CD4-positive, alpha-beta T cell treated with Interleukin-6 for 4 hours (primary cell): ENCODE data around the gene RESP18.
A peak's percentile ranks its signal among the peaks of the same experiment; 100 is the strongest.
"Not testable (repeated sequence)": the region's sequence is repeated elsewhere in the genome, so short reads cannot be mapped to it uniquely, and the experiment has no call there.

Experiments
- DNase-seq: peaks from one replicate; pipeline ENCODE4 v3.0.0-alpha.2; 2020; ENCODE audit warnings: mixed read lengths

RESP18 gene

DNA sequence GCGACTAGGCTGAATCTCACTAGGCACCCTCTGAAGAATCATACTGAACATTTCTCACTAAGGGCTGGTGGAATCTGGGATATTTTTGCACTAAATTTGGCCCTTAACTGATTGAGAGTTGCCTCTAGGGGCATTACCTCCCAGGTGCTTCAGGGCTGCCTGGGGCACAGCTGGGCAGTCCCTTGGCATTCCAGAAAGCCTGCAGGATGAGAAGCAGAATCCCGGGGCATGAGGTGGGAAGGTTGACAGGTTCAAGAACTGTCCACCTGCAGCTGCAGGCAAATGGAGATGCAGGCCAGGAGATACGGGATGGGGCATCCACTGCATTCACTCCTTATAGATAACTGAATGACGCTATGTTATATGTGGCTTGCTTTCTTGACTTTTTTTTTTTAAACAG, 7.4 kb downstream of the RESP18 start:
- DNase-seq, result no peak

DNA sequence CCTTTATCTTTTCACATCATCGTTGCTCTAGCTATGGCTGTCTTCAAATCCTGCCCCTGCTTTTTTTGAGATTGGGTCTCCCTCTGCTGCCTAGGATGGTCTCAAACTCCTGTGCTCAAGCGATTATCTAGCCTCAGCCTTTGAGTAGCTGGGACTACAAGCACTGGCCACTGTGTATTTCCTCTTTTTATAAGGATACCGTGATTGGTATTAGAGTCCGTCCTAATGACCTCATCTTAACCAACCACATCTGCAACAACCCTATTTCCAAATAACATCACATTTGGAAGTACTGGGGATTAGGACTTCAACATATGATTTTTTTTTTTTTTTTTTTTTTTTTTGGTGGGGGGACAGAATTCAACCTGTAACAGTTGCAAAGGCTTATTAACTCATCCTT, 9.1 kb downstream of the RESP18 start:
- DNase-seq, result no peak

DNA sequence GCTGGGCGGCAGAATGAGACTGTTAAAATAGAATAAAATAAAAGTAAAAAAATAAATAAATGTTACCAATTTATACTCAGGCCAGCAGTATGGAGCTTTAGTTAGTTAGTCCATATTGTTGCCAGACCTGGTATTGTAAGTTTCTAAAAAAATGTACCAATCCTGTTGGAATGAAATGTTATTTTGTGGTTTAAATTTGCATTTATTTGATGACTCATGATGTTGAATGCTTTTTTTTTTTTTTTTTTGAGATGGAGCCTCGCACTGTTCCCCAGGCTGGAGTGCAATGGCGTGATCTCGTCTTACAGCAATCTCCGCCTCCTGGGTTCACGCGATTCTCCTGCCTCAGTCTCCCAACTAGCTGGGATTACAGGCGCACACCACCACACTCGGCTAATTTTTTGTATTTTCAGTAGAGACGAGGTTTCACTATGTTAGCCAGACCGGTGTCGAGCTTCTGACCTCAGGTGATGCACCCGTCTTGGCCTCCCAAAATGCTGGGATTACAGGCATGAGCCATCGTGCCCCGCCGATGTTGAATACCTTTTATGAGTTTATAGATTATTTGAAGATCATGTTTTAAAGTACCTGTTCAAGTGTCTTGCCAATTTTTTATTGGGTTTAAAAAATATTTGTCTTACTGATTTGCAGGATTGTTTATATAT, 17.6 kb downstream of the RESP18 start:
- DNase-seq, result no peak

DNA sequence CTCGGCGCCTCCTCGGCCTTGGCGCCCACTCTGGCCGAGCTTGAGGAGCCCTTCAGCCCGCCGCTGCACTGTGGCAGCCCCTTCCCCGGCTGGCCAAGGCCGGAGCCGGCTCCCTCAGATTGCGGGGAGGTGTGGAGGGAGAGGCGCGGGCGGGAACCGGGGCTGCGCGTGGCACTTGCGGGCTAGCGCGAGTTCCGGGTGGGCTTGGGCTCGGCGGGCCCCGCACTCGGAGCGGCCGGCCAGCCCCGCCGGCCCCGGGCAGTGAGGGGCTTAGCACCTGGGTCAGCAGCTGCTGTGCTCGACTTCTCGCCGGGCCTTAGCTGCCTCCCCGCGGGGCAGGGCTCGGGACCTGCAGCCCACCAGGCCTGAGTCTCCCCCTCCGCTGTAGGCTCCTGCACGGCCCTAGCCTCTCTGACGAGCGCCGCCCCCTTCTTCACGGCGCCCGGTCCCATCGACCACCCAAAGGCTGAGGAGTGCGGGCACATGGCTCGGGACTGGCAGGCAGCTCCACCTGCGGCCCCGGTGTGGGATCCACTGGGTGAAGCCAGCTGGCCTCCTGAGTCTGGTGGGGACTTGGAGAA, 19.8 kb downstream of the RESP18 start:
- not testable (repeated sequence) for DNase-seq

DNA sequence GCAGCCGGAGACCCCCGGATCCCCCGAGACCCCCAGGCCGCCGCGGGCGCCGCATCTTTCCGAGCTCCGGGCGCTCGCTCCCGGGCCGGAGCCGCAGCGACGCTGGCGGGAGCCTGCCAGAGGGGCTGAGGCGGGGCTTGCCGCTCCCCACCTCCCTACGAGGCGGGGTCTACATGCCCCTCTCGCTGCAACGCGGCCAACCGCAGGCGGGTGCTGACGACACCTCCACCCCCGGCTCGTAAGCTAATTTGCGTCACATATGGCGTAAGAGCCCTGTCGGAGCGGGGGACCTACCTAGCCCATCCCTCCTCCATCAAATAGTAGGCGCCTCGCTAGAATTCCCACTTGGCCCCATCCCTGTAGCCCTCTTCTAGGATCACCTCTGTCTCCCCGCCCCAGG, 23.3 kb downstream of the RESP18 start, which contains the start of gene PTPRN:
TSS of gene PTPRN (minus strand) at position 124 of the 400 bp plus-strand sequence. CDS start at position 55, 69 bp downstream.
- DNase-seq, result no peak

DNA sequence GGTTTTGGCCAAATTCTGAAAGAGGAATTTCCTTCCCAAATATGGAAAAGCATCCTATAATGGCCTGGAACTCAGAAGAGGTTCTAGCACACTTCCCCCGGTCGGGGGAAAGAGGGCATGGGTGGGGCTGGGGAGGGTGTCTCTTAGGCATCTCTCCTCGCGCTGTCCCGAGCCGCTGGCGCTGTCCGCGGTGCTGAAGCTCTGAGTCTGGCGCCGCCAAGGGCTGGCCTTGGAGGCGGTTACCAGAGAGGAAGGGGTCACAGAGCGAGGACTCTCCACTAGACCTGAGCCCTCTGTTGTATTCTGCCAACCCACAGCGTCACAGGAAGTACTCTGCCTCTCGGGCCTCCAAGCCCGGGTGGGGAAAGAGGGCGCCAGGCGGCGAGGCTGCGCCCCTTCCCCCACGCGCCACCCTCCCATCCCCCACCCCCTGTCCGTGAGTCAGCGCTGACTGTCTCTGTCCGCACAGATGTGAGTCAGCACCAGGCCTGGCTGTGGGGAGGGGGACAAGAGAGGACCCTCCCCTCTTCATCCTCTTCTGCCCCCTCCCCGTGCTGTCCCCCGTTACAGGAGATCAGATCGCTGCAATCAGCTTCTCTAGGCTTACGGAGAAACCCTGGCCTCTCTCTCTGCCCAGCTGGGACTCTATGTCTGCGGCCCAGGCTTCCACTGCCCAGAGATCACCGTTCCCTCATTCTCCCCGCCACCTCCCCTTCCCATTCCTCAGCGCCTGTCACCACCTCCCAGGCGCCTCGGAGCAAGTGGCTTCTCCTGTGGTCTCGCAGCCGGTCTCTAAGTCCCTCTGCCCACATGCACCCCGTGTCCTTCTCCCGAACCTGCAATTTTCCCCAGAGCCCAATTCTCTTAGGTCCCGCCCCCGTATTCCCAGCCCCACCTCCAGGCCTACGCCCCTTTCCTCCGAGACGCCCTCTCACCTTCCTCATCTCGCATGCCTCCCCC, 24.1 kb downstream of the RESP18 start:
- peak; percentile 69 for DNase-seq

DNA sequence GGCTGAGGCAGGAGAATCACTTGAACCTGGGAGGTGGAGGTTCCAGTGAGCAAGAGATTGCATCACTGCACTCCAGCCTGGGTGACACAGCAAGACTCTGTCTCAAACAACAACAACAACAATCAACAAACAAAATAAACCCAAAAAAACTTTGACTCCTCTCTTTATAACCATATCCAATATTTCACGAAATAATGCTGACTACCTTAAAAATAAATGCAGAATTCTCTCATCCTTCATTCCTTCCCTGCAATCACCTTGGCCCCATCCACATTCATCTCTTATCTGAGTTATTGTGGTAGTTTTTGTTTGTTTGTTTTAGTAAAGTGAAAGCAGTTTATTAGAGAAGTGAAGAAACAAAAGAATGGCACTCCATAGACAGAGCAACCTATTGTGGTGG, 26.5 kb downstream of the RESP18 start:
- DNase-seq, result no peak

DNA sequence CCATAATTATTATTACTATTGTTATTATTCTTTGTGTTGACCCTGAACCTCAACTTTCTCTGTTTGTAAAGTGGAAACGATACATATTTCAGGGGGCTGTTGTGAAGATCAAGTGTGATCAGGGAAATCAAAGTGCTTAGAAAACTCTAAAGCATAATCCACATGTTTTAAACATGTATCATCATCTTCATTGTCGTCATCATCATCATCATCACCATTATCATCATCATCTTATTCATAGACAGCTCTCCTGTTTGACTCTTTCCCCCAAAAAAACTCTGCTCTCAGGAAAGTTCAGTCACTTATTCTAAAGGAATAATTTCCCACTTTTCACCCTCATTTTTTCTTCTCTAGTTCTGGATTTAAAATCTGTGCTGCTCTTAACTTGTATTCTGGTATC, 28.3 kb downstream of the RESP18 start:
- no peak for DNase-seq

DNA sequence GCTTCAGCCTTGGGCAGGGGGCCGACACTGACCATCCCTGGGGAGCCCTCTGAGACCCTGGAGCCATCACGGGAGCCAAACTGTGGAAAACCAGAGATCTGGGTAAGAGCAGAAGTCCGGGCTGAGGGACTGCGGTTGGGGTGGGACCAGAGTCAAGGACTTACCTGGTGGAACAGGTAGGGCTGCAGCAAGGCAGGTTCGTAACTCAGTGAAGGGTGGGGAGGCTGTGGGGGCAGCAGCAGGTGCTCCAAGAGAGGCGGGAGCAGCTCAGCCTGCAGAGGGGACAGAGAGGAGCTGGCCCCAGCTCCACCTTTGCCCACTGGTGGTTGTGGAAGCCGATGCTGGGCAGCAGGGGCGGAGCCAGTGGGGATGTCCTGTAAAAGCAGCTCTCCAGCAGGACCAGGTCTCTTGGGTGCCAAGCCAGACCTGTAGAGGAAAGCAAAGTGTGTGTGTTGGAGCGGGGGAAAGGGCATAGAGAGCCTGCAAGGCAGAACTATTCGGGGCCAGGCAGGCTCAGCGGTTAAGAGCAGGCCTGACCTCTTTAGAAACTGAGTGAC, 30.1 kb downstream of the RESP18 start:
- DNase-seq, result no peak

DNA sequence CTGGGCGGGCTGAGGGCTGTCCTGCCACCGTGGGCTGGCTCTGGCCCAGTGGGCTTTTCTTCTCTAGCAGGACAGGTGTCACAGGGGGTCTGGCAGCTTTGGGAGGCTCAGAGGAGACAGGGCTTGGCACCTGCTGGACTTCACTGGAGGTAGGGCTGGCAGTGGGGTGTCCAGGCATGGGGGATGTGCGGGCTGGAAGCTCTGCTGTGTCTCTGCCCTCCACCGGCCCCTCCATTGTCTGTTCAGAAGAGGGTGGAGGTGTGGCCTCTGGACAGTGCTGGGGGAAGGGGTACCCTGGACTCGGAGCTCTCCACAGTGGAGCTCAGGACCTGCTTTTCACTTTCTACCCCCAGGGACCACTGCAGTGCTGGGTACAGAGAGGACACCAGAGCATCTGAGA, 32.5 kb downstream of the RESP18 start:
- DNase-seq, result no peak

DNA sequence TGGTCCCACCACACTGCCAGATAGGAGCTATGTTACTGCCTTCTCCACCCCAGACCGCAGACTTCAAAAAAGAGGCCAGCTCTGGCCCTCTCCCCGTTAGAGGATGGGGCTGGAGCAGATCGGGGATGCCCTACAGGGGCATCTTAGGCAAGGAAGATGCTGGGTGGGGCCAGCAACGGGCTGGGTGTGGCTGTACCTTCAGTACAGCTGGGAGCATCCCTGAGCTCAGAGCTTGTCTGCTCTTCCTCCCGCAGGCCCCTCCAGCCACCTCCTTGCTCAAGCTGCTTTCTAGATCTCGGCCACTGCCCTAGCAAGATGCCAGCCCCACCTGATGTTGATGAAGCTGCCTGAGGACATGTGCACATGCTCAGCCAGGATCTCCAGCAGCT, 33.2 kb downstream of the RESP18 start:
- no peak for DNase-seq

DNA sequence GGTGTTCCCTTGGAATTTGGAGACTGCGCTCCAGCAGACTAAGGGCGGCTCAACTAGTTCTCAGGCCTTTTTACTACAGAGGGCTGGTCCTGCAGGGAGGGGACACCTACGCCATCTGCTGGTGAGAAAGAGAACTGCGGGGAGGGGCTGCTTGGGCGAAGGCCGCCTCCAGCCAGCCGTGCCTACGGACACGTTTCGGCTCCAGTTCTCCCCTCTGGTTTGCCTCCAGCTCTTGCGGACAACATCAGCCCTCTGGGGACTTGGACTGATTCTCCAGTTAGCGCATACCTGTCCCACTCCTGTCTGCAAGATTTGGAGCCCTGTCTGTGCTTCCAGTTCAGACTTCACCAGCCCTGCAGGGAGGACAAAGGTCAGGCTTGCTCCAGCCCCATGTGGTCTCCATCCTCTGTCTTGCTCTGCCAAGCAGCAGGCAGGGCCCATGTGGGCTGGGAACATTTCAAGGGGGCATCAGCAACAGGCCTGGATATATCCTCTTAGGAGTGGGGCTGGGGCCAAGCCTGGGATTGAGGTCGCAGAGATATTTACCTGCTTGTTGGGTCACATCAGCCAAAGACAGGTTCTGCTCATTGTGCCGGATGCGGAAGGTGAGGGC, 33.7 kb downstream of the RESP18 start:
- peak; percentile 88 for DNase-seq

DNA sequence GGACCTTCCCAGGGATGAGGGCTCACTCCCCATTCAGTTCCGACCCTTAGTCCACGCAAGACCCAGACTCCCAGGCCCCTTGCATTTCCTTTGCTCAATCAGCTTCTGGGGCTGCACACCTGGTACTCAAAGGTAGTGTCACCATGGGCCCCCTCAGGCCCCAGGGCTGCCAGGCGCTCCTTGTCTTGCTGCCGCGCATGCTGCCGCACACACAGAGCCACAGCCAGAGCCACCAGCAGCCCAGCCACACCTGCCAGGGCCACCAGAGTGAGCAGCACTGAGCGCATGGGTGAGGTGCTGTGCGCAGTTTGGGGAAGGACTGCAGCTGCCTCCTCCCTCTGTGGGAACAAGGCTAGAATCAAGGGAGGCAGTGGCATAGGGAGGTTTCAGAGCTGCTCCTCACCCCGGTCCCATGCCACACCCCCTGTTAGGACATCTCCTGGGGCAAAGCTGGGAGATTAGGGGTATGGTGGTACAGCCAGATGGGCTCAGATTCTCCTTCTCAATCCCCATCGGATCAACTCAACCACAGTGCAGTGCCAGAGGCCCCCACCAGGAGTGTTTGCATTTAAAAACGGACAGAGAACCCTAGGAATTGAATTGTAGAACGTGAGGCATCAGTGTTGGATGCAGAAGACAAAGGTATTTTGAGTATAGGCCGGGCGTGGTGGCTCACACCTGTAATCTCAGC, 34.6 kb downstream of the RESP18 start:
- no peak for DNase-seq

DNA sequence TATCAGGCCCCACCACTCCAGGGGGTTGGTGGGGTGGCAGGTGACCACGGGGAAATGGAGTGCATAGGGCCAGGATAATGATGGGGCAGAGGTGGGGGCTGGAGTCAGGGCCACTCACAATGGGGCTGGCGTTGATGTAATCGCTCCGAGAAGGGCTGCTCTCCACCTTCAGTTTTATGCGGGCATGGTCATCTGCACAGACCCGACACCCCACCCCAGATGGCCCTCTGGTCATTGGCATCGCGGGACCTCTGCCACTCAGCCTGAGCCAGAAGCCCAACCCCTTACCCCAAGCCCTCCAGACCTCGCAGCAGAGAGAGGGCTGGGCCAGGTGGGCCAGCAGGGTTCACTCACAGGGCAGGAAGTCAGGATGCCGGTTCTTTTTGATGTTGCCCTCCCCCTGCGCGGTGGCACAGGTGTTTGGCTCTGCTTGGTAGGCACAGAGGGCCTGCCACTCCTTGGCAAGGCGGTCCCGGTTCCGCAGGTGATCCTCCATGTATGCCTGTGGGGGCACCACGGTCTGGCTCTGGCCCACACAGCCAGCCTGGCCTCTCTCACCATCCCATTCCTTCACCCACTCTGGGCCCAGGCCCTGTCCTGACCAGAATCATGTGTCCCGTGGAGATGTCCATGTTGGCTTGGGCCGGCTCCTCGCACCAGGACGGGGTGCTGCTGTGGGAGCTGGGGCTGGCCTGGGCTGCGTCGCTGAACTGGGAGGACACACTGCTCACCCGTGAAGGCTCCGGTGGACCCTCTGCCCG, 35.7 kb downstream of the RESP18 start:
- peak; percentile 27 for DNase-seq

DNA sequence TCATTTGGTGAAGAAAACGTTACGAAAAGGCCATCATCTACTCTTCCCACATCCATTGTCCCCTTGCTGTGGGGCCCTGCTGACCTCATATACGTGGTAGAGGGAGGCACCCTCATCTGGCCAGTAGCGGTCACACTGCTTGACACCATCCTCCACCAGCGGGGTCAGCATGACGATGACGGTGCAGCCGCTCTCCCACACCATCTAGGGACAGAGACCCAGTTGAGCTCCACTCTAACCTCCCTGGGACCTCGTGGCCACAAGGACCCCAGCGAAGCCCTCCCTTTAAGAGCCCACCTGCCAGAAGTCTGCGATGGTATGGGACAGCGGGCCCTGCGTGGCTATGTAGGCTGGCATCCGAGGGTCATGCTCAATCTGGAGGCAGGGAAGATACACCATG, 36.4 kb downstream of the RESP18 start:
- no peak for DNase-seq

DNA sequence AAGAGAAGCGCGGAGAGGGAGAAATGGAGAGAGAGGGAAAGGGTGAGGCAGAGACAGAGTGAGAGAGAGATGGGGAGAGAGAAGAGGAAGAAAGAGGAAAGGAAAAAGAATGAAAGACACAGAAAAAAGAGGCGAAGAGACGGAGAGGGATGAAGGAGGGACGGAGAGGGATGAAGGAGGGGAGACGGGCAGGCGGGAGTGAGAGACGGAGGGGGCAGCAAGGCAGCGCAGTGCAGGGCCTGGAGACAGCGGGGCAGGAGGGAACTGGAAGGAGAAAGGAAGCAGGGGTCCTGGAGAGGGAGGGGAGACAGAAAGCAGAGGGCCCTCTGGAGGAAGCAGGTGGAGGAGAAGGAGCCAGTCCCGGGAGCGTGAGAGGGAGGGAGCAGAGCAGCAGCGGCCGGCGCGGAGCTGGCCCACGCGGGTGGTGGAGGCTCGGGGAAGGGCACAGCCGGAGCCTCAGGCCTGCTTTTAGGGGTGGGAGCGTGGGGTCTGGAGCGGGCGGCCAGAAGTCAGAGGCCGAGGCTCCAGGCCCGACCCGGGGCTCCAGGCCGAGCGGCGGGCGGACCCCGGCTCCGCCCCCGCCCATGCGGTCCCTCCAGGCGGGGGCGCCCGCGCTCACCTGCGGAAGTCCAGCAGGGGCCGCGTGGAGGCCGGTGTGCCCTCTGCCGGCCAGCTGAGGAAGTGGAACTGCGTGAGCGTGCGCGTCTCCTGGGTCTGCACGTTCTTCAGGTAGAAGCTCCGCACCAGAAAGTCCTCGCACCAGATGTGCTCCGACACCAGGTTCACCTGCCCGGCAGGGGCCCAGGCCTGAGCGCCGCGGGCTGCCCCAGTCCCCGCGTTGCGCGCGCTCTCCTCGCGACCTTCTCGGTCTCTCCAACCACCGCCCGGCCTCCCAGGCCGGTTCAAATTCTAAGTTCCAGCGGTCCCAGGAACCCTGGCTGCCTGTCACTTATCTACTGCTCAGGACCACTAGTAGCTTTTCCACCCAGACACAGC, 37.9 kb downstream of the RESP18 start:
- peak; percentile 93 for DNase-seq

DNA sequence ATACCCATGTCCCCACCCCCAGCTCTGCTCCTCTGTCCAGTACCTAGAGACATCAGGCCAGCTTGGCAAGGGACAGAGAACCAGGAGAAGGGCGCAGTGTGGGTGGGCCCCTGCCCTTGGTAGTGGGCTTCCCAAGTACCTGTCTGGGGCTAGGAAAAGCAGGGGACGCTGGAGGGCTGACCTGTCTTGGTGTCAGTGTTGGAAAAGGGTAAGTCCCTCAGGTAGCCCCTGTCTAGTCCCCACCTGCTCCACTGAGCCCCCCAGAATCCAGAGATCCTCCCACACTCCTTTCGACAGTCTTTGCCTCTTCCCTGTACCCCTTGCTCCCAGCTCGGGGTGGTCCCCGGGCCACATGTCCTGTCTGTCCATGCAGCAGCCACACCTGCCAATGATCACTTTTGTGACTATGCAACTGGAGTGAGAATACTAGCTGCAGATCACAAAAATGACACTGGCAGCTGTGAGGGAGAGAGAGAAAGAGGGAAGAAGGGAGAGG, 38.8 kb downstream of the RESP18 start:
- DNase-seq, result no peak

DNA sequence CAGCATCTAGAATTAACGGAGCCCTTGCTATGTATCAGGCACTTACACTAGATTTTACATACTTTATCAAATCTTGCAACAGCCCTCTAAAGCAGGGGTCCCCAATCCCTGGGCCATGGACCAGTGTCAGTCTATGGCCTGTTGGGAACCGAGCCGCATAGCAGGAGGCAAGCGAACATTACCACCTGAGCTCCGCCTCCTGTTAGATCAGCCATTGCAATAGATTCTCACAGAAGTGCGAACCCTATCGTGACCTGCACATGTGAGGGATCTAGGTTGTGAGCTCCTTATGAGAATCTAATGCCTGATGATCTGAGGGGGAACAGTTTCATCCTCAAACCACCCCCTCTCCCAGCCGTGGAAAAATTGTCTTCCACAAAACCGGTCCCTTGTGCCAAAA, 39.9 kb downstream of the RESP18 start:
- no peak for DNase-seq

DNA sequence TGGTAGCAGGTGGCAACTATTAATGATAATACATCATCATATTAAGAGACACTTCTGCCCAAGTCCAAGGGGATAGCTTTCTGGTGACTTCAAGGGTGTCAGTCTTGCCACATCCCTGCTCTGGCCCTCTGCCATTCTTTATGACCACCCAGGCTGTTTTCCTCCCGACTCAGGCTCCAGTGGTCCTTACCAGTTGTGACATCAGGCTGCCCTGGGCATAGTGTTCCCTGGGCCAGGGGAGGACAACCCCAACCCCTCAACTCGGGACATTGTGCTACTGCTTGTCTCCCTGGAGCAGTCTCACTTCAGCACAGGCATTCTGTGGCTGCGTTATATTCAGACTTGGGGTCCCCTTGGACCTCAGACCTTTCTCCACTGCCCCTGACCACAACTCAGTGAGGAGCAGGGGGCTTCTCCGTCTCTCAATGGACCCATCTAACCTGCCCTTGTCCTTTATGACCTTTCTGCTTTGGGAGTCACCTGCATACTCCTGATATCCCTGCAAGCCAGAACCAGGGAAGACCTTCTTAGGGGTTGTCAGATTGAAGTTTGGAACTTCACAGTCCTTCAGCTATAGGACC, 40.5 kb downstream of the RESP18 start:
- DNase-seq, result no peak

DNA sequence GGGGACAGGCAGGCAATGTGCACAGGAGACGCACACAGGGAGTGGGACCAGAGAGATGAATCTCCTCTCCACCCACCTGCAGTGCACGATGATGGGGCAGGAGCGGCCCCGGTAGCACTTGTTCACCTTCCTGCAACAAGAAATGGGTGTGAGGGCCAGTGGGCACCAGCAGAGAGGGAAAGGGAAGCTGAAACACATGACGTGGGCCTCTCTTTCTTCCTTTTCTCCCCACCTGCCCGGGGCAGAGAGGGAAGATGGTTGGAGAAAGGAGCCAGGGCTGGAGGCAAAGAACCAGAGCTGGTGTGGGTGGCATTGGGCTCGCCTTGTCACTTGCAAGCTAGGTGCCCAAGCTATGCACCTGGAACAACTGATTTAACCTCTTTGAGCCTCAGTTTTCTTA, 41.1 kb downstream of the RESP18 start:
- no peak for DNase-seq
